Activated naive CD4-positive, alpha-beta T cell treated with anti-CD3 and anti-CD28 coated beads for 36 hours (primary cell): ENCODE results near the gene NUDT6. TPM values are rescaled to one million over a fixed set of nuclear protein-coding genes. Genes with fewer than 3 reads are reported as not detected.
"Not testable (repeated sequence)": the region's sequence is repeated elsewhere in the genome, so short reads cannot be mapped to it uniquely, and the experiment has no call there.

ENCODE experiments used
- CTCF ChIA-PET: fragments of 350-600 bp; sonication (Branson Sonifier 250); formaldehyde crosslinking; loops from one replicate; lab custom pipeline; 2021; ENCODE audit warnings: antibody characterized with exemption; lab: Charles Lee
- DNase-seq: peaks from one replicate; pipeline ENCODE4 v3.0.0-alpha.2; 2020
- H3K27ac Mint-ChIP-seq: one replicate; pipeline ENCODE4 v1.8.0; 2021; ENCODE audit warnings: mild to moderate bottlenecking, mixed read lengths
- H3K27me3 Mint-ChIP-seq: one replicate; pipeline ENCODE4 v1.8.0; 2021; ENCODE audit warnings: low read depth, mixed read lengths
- H3K36me3 Mint-ChIP-seq: one replicate; pipeline ENCODE4 v1.8.0; 2021; ENCODE audit warnings: low read depth, mixed read lengths
- H3K4me1 Mint-ChIP-seq: one replicate; pipeline ENCODE4 v1.8.0; 2021; ENCODE audit warnings: low read depth, mixed read lengths
- H3K4me3 Mint-ChIP-seq: one replicate; pipeline ENCODE4 v1.8.0; 2021; ENCODE audit warnings: mild to moderate bottlenecking, moderate library complexity, mixed read lengths
- H3K9me3 Mint-ChIP-seq: one replicate; pipeline ENCODE4 v1.8.0; 2021; ENCODE audit warnings: mixed read lengths
- intact Hi-C: fragments of 100-400 bp; cut with micrococcal nuclease; formaldehyde crosslinking; loops from one replicate; pipeline ENCODE4 v1.15.1; 2023
- total RNA-seq, 2 experiments: library from RNA; stranded (reverse); gene quantifications; one replicate each; pipeline ENCODE4 v1.2.3, GENCODE V29; 2021

The NUDT6 gene
- total RNA-seq, 2 experiments from 2014 or later, result 4.8 to 5.1 TPM

- Mint-ChIP-seq H3K4me3 (no peak overlapping the region), H3K9me3 (no peaks in the 10 kb centered on the region), H3K27ac (no peak overlapping the region), H3K36me3 (peaks cover 35% of the 10 kb centered on the region), H3K27me3 (no peaks in the 10 kb centered on the region), H3K4me1 (no peaks in the 10 kb centered on the region)
- no peak for DNase-seq
- intact Hi-C loops, result no loop called here
- CTCF ChIA-PET, result no interaction called here
These were observed 23.7 kb upstream of the NUDT6 start for GRCh38 chr4:122946142-122946541.

- H3K4me1 Mint-ChIP-seq, H3K27ac Mint-ChIP-seq, CTCF ChIA-PET, H3K9me3 Mint-ChIP-seq, H3K27me3 Mint-ChIP-seq, DNase-seq, H3K4me3 Mint-ChIP-seq, intact Hi-C loops: not testable (repeated sequence)
- peaks cover 30% of the 10 kb centered on the region for H3K36me3 Mint-ChIP-seq
These were observed 22.7 kb upstream of the NUDT6 start for GRCh38 chr4:122945136-122945535.

- intact Hi-C loops, result loop anchor here (5.0 kb wide), 1 partner anchor 1030 kb away; no protein-coding TSS in a partner anchor
- Mint-ChIP-seq H3K4me3 (no peak overlapping the region), H3K36me3 (peaks cover 34% of the 10 kb centered on the region), H3K4me1 (no peaks in the 10 kb centered on the region), H3K27me3 (no peaks in the 10 kb centered on the region), H3K9me3 (no peaks in the 10 kb centered on the region), H3K27ac (no peak overlapping the region)
- DNase-seq, result no peak
- CTCF ChIA-PET, result interaction anchor here (0.6 to 1.4 kb wide), 5 partner anchors 49 to 1388 kb away, joined by 3 to 10 read pairs (median 3); no protein-coding TSS in a partner anchor
These were observed 10.4 kb upstream of the NUDT6 start for GRCh38 chr4:122932763-122933162.

GRCh38 chr4:122930862-122931261 is 8.5 kb upstream of the NUDT6 start:
- H3K4me3 Mint-ChIP-seq, result no peak overlapping the region
- no peaks in the 10 kb centered on the region for H3K9me3 Mint-ChIP-seq
- H3K36me3 Mint-ChIP-seq, result peaks cover 26% of the 10 kb centered on the region
- peaks cover 4% of the 10 kb centered on the region for H3K4me1 Mint-ChIP-seq
- H3K27ac Mint-ChIP-seq, result no peak overlapping the region
- no peak for DNase-seq
- no peaks in the 10 kb centered on the region for H3K27me3 Mint-ChIP-seq
- intact Hi-C loops, result loop anchor here (1.0 to 5.0 kb wide), 4 partner anchors 173 to 1029 kb away; partner anchors contain the start of gene BBS12
- CTCF ChIA-PET, result interaction anchor here (0.9 to 3.7 kb wide), 10 partner anchors 8 to 355 kb away, joined by 3 to 41 read pairs (median 4); partner anchors contain the start of genes BBS12 and NUDT6

GRCh38 chr4:122928930-122929329 is 6.5 kb upstream of the NUDT6 start:
- DNase-seq, result no peak
- Mint-ChIP-seq H3K4me1 (peaks cover 4% of the 10 kb centered on the region), H3K27ac (no peak overlapping the region), H3K27me3 (no peaks in the 10 kb centered on the region), H3K36me3 (peaks cover 13% of the 10 kb centered on the region), H3K4me3 (no peak overlapping the region), H3K9me3 (no peaks in the 10 kb centered on the region)
- CTCF ChIA-PET, result interaction anchor here (0.7 to 3.7 kb wide), 5 partner anchors 10 to 351 kb away, joined by 4 to 41 read pairs (median 5); no protein-coding TSS in a partner anchor
- intact Hi-C loops, result no loop called here

- Mint-ChIP-seq H3K36me3 (no peaks in the 10 kb centered on the region), H3K27me3 (peaks cover 2% of the 10 kb centered on the region), H3K9me3 (no peaks in the 10 kb centered on the region), H3K27ac (peak overlapping the region; percentile 87), H3K4me3 (peak overlapping the region; percentile 99), H3K4me1 (peaks cover 11% of the 10 kb centered on the region)
- CTCF ChIA-PET, result interaction anchor here (1.0 to 2.3 kb wide), 9 partner anchors 8 to 320 kb away, joined by 3 to 12 read pairs (median 5); no protein-coding TSS in a partner anchor
- DNase-seq, result peak; percentile 94
- intact Hi-C loops, result loop anchor here (1.0 to 5.0 kb wide), 16 partner anchors 95 to 1101 kb away; partner anchors contain the start of genes BBS12, BLTP1, CCNA2 and SPRY1
These were observed 597 bp upstream of the NUDT6 start for GRCh38 chr4:122922877-122923511.

- Mint-ChIP-seq H3K36me3 (no peaks in the 10 kb centered on the region), H3K27me3 (peaks cover 2% of the 10 kb centered on the region), H3K4me3 (peak overlapping the region; percentile 33), H3K4me1 (peaks cover 8% of the 10 kb centered on the region), H3K27ac (no peak overlapping the region), H3K9me3 (no peaks in the 10 kb centered on the region)
- no peak for DNase-seq
- intact Hi-C loops, result loop anchor here (5.0 kb wide), 5 partner anchors 204 to 1099 kb away; partner anchors contain the start of genes CCNA2 and TRPC3
- CTCF ChIA-PET, result interaction anchor here (0.6 to 2.3 kb wide), 4 partner anchors 157 to 256 kb away, joined by 3 to 12 read pairs (median 5); no protein-coding TSS in a partner anchor
These were observed 1.1 kb downstream of the NUDT6 start for GRCh38 chr4:122921300-122921699.

GRCh38 chr4:122920473-122920872 is 1.9 kb downstream of the NUDT6 start:
- H3K4me3 Mint-ChIP-seq, result no peak overlapping the region
- peaks cover 8% of the 10 kb centered on the region for H3K4me1 Mint-ChIP-seq

GRCh38 chr4:122917731-122918130 is 4.7 kb downstream of the NUDT6 start:
- Mint-ChIP-seq H3K27ac (no peak overlapping the region), H3K27me3 (peaks cover 2% of the 10 kb centered on the region), H3K4me3 (no peak overlapping the region), H3K4me1 (peaks cover 6% of the 10 kb centered on the region), H3K36me3 (no peaks in the 10 kb centered on the region), H3K9me3 (no peaks in the 10 kb centered on the region)
- intact Hi-C loops, result no loop called here
- CTCF ChIA-PET, result no interaction called here
- no peak for DNase-seq

More at GRCh38 chr4:122920473-122920872, 1.9 kb downstream of the NUDT6 start:
- intact Hi-C loops, result loop anchor here (5.0 kb wide), 5 partner anchors 203 to 1098 kb away; partner anchors contain the start of genes CCNA2 and TRPC3
- Mint-ChIP-seq H3K9me3 (no peaks in the 10 kb centered on the region), H3K27me3 (peaks cover 2% of the 10 kb centered on the region), H3K27ac (no peak overlapping the region), H3K36me3 (no peaks in the 10 kb centered on the region)
- DNase-seq, result no peak
- CTCF ChIA-PET, result interaction anchor here (1.0 to 2.3 kb wide), 4 partner anchors 162 to 317 kb away, joined by 3 to 8 read pairs (median 6); partner anchors contain the start of gene BBS12

- intact Hi-C loops, result loop anchor here (1.0 to 2.0 kb wide), 2 partner anchors 157 to 312 kb away; no protein-coding TSS in a partner anchor
These were observed 7.5 kb downstream of the NUDT6 start for GRCh38 chr4:122914938-122915337.

GRCh38 chr4:122914292-122914904 is 8.0 kb downstream of the NUDT6 start:
- peaks cover 3% of the 10 kb centered on the region for H3K36me3 Mint-ChIP-seq
- CTCF ChIA-PET, result interaction anchor here (0.6 to 4.7 kb wide), 10 partner anchors 8 to 313 kb away, joined by 3 to 19 read pairs (median 3); partner anchors contain the start of gene NUDT6
- H3K27me3 Mint-ChIP-seq, result no peaks in the 10 kb centered on the region
- no peaks in the 10 kb centered on the region for H3K4me1 Mint-ChIP-seq
- no peaks in the 10 kb centered on the region for H3K9me3 Mint-ChIP-seq
- intact Hi-C loops, result loop anchor here (1.0 to 2.0 kb wide), 2 partner anchors 156 to 312 kb away; no protein-coding TSS in a partner anchor
- DNase-seq, result no peak
- H3K27ac Mint-ChIP-seq, result no peak overlapping the region
- no peak overlapping the region for H3K4me3 Mint-ChIP-seq

More at GRCh38 chr4:122914938-122915337, 7.5 kb downstream of the NUDT6 start:
- CTCF ChIA-PET, result interaction anchor here (0.6 to 4.7 kb wide), 8 partner anchors 7 to 171 kb away, joined by 3 to 19 read pairs (median 3); partner anchors contain the start of gene NUDT6
- H3K27ac Mint-ChIP-seq, result no peak overlapping the region
- peaks cover 3% of the 10 kb centered on the region for H3K36me3 Mint-ChIP-seq
- no peaks in the 10 kb centered on the region for H3K4me1 Mint-ChIP-seq
- H3K4me3 Mint-ChIP-seq, result no peak overlapping the region
- no peak for DNase-seq
- no peaks in the 10 kb centered on the region for H3K9me3 Mint-ChIP-seq
- H3K27me3 Mint-ChIP-seq, result no peaks in the 10 kb centered on the region
